NT2/D1 (cell line): Measurements from ENCODE around the gene IGSF23.

Experiments
- YY1 ChIP-seq: IDR thresholded peaks from 2 replicates; pipeline ENCODE4 v1.6.1; 2011; ENCODE audit not compliant: insufficient read length, insufficient read depth
- ZNF274 ChIP-seq: IDR thresholded peaks from 2 replicates; pipeline ENCODE4 v1.6.1; 2011; ENCODE audit warnings: mild to moderate bottlenecking, low read depth, low read length

- TF ChIP-seq ZNF274 (no peak), YY1 (no peak)
These were observed 35.4 kb downstream of the IGSF23 start for GRCh38 chr19:44648631-44649251.
